ENCODE results near the gene VSNL1.

Gene VSNL1

GRCh38 chr2:17637131-17637906 is 96.8 kb downstream of the VSNL1 start:
- Histone ChIP-seq H3K4me3 (ENCODE audit: low read depth, low read length) (no peak overlapping the region), H3K9me3 (ENCODE audit: control insufficient read depth, insufficient read depth, low read depth, low read length) (no peaks in the 10 kb centered on the region), H3K4me1 (ENCODE audit: control insufficient read depth, insufficient read depth, low read length) (no peaks in the 10 kb centered on the region), H3K27ac (ENCODE audit: extremely low read depth, low read depth, low read length) (no peak overlapping the region), H3K36me3 (ENCODE audit: control insufficient read depth in 2 of 2, insufficient read depth in 1 of 2, low read length in 2 of 2) (no peaks in the 10 kb centered on the region)
- no peak for TF ChIP-seq ZNF114 (tag by site-specific recombination; IDR thresholded peaks at IDR 0.05)
- TF ChIP-seq WT1 (tag by site-specific recombination; IDR thresholded peaks at IDR 0.05) = no peak
- TF ChIP-seq KLF16 (tag by site-specific recombination; IDR thresholded peaks at IDR 0.05) = no peak
- no peak for TF ChIP-seq ZNF518A (tag by site-specific recombination; conservative IDR thresholded peaks at IDR 0.05; ENCODE audit: low read depth)
- no peak for TF ChIP-seq ZNF10 (tag by site-specific recombination; IDR thresholded peaks at IDR 0.05)
- TF ChIP-seq BCL11A (tag by site-specific recombination; IDR thresholded peaks at IDR 0.05; ENCODE audit: low read depth) = no peak
- TF ChIP-seq YY2 (tag by site-specific recombination; IDR thresholded peaks at IDR 0.05) = no peak
- no peak for TF ChIP-seq ZNF473 (tag by site-specific recombination; IDR thresholded peaks at IDR 0.05)
- TF ChIP-seq ZNF626 (tag by site-specific recombination; IDR thresholded peaks at IDR 0.05) = no peak
- TF ChIP-seq ZNF292 (tag by site-specific recombination; IDR thresholded peaks at IDR 0.05; ENCODE audit: borderline replicate concordance, low read depth) = no peak
- no peak for TF ChIP-seq ZSCAN16 (tag by site-specific recombination; IDR thresholded peaks at IDR 0.05)
- no peak for TF ChIP-seq ZNF2 (tag by site-specific recombination; IDR thresholded peaks at IDR 0.05)
- TF ChIP-seq TRIM28 (IDR thresholded peaks at IDR 0.05; ENCODE audit: borderline replicate concordance, low read length) = no peak
- no peak for TF ChIP-seq ZBTB44 (tag by site-specific recombination; IDR thresholded peaks at IDR 0.05)
- no peak for TF ChIP-seq GLIS2 (tag by site-specific recombination; IDR thresholded peaks at IDR 0.05)
- TF ChIP-seq, protein P1, sequence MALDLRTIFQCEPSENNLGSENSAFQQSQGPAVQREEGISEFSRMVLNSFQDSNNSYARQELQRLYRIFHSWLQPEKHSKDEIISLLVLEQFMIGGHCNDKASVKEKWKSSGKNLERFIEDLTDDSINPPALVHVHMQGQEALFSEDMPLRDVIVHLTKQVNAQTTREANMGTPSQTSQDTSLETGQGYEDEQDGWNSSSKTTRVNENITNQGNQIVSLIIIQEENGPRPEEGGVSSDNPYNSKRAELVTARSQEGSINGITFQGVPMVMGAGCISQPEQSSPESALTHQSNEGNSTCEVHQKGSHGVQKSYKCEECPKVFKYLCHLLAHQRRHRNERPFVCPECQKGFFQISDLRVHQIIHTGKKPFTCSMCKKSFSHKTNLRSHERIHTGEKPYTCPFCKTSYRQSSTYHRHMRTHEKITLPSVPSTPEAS (tag by site-specific recombination; IDR thresholded peaks at IDR 0.05) = no peak
- ChIA-PET POLR2A (no interaction called here), CTCF (interaction anchor here (2.8 kb wide), 1 partner anchor 8 kb away, joined by 14 read pairs; no protein-coding TSS in a partner anchor)

- Histone ChIP-seq H3K4me1 (ENCODE audit: control insufficient read depth, insufficient read depth, low read length) (no peaks in the 10 kb centered on the region), H3K4me3 (ENCODE audit: low read depth, low read length) (no peak overlapping the region), H3K9me3 (ENCODE audit: control insufficient read depth, insufficient read depth, low read depth, low read length) (no peaks in the 10 kb centered on the region), H3K27ac (ENCODE audit: extremely low read depth, low read depth, low read length) (no peak overlapping the region), H3K36me3 (ENCODE audit: control insufficient read depth in 2 of 2, insufficient read depth in 1 of 2, low read length in 2 of 2) (no peaks in the 10 kb centered on the region)
- POLR2A ChIA-PET = no interaction called here
- CTCF ChIA-PET = no interaction called here
- TF ChIP-seq SCRT2 (tag by site-specific recombination; IDR thresholded peaks at IDR 0.05) (no peak), SP2 (tag by site-specific recombination; IDR thresholded peaks at IDR 0.05) (no peak), ZNF280C (tag by site-specific recombination; IDR thresholded peaks at IDR 0.05) (no peak)
Observed at GRCh38 chr2:17638196-17638743, 97.8 kb downstream of the VSNL1 start.

All from HEK293 (cell line).